AG09319 (cell line): ENCODE results near the gene BCO2.

Source experiments
- DNase-seq: peaks from one replicate; pipeline ENCODE4 v3.0.0-alpha.2; 2010; ENCODE audit warnings: low read depth; ENCODE audit errors: extremely low read depth
- CTCF ChIP-seq: IDR thresholded peaks from 2 replicates; pipeline ENCODE4 v1.5.1; 2011; ENCODE audit warnings: low read depth, mild to moderate bottlenecking, inconsistent platforms, low read length, moderate library complexity

Gene BCO2

GRCh38 chr11:112235750-112236390 lies 60.6 kb downstream of the BCO2 start:
- no peak for DNase-seq
- no peak for TF ChIP-seq CTCF

GRCh38 chr11:112237451-112237850 lies 62.1 kb downstream of the BCO2 start:
- no peak for TF ChIP-seq CTCF
- DNase-seq, result no peak

GRCh38 chr11:112238041-112238440 lies 62.7 kb downstream of the BCO2 start:
- no peak for DNase-seq
- TF ChIP-seq CTCF, result no peak

- peak; percentile 67 for DNase-seq
- TF ChIP-seq CTCF, result no peak
Observed at GRCh38 chr11:112241486-112241885, 66.2 kb downstream of the BCO2 start.

GRCh38 chr11:112247201-112247600 lies 71.9 kb downstream of the BCO2 start:
- no peak for TF ChIP-seq CTCF
- DNase-seq, result no peak

GRCh38 chr11:112248201-112248600 lies 72.9 kb downstream of the BCO2 start:
- TF ChIP-seq CTCF, result no peak

GRCh38 chr11:112249871-112250610 lies 74.7 kb downstream of the BCO2 start:
- TF ChIP-seq CTCF, result no peak
- no peak for DNase-seq

More at GRCh38 chr11:112248201-112248600, 72.9 kb downstream of the BCO2 start:
- DNase-seq, result no peak
